ENCODE measurements around the gene SIGLEC9. TPM values are rescaled to one million over a fixed set of nuclear protein-coding genes. Genes with fewer than 3 reads are reported as not detected.
"Not testable (repeated sequence)": the region's sequence is repeated elsewhere in the genome, so short reads cannot be mapped to it uniquely, and the experiment has no call there.

SIGLEC9 gene
- total RNA-seq, 2 donors from 2014 or later = 0.74 to 1.6 TPM

GRCh38 chr19:51135986-51136762, 11.5 kb downstream of the SIGLEC9 start:
- H3K36me3 Mint-ChIP-seq (ENCODE audit: insufficient read depth in 2 of 2) = peaks cover 0 to 8% of the 10 kb centered on the region in 2 donors
- ATAC-seq (replicated peaks in 1 of 2) = no peak
- H3K4me3 Mint-ChIP-seq = peak overlapping the region in 1 of 2 donors; percentile 9
- H3K4me1 Mint-ChIP-seq (ENCODE audit: low read depth) = peaks cover 43% of the 10 kb centered on the region
- DNase-seq = no peak
- H3K27me3 Mint-ChIP-seq (ENCODE audit: low read depth) = peaks cover 5% of the 10 kb centered on the region
- no peak overlapping the region for H3K27ac Mint-ChIP-seq
- peaks cover 2 to 3% of the 10 kb centered on the region in 2 donors for H3K9me3 Mint-ChIP-seq

GRCh38 chr19:51136851-51137551, 12.3 kb downstream of the SIGLEC9 start:
- Mint-ChIP-seq H3K36me3 (ENCODE audit: insufficient read depth in 2 of 2) (peaks cover 0 to 8% of the 10 kb centered on the region in 2 donors), H3K4me3 (peak overlapping the region in 1 of 2 donors; percentile 55), H3K4me1 (ENCODE audit: low read depth) (peaks cover 37% of the 10 kb centered on the region), H3K9me3 (peaks cover 2 to 3% of the 10 kb centered on the region in 2 donors), H3K27ac (no peak overlapping the region), H3K27me3 (ENCODE audit: low read depth) (peaks cover 5% of the 10 kb centered on the region)
- DNase-seq (no peak), ATAC-seq (replicated peaks in 1 of 2) (no peak)

- H3K27ac Mint-ChIP-seq = peak overlapping the region; percentile 20
- no peak for DNase-seq
- ATAC-seq (replicated peaks in 1 of 2) = no peak
Observed at GRCh38 chr19:51137792-51138425, 13.2 kb downstream of the SIGLEC9 start.

GRCh38 chr19:51138549-51138979, 13.9 kb downstream of the SIGLEC9 start:
- no peak for ATAC-seq (replicated peaks in 1 of 2)
- Mint-ChIP-seq H3K27me3 (ENCODE audit: low read depth) (peaks cover 5% of the 10 kb centered on the region), H3K4me3 (no peak overlapping the region), H3K27ac (no peak overlapping the region), H3K36me3 (ENCODE audit: insufficient read depth in 2 of 2) (peaks cover 0 to 8% of the 10 kb centered on the region in 2 donors), H3K4me1 (ENCODE audit: low read depth) (peaks cover 30% of the 10 kb centered on the region), H3K9me3 (peaks cover 2 to 3% of the 10 kb centered on the region in 2 donors)
- no peak for DNase-seq

More at GRCh38 chr19:51137792-51138425, 13.2 kb downstream of the SIGLEC9 start:
- Mint-ChIP-seq H3K9me3 (peaks cover 2 to 3% of the 10 kb centered on the region in 2 donors), H3K4me3 (peak overlapping the region in 1 of 2 donors; percentile 55), H3K27me3 (ENCODE audit: low read depth) (peaks cover 5% of the 10 kb centered on the region), H3K36me3 (ENCODE audit: insufficient read depth in 2 of 2) (peaks cover 0 to 8% of the 10 kb centered on the region in 2 donors), H3K4me1 (ENCODE audit: low read depth) (peaks cover 30% of the 10 kb centered on the region)

GRCh38 chr19:51139299-51140014, 14.8 kb downstream of the SIGLEC9 start:
- Mint-ChIP-seq H3K9me3 (peaks cover 2 to 3% of the 10 kb centered on the region in 2 donors), H3K4me3 (no peak overlapping the region), H3K27me3 (ENCODE audit: low read depth) (peaks cover 5% of the 10 kb centered on the region), H3K27ac (no peak overlapping the region), H3K36me3 (ENCODE audit: insufficient read depth in 2 of 2) (peaks cover 0 to 8% of the 10 kb centered on the region in 2 donors), H3K4me1 (ENCODE audit: low read depth) (peaks cover 30% of the 10 kb centered on the region)
- no peak for ATAC-seq (replicated peaks in 1 of 2)
- no peak for DNase-seq

- Mint-ChIP-seq H3K27ac (no peak overlapping the region), H3K27me3 (ENCODE audit: low read depth) (peaks cover 5% of the 10 kb centered on the region), H3K4me1 (ENCODE audit: low read depth) (peaks cover 30% of the 10 kb centered on the region), H3K4me3 (no peak overlapping the region), H3K9me3 (no peaks in the 10 kb centered on the region), H3K36me3 (ENCODE audit: insufficient read depth in 2 of 2) (peaks cover 0 to 4% of the 10 kb centered on the region in 2 donors)
- ATAC-seq (replicated peaks in 1 of 2) = no peak
- no peak for DNase-seq
Observed at GRCh38 chr19:51140441-51140840, 15.7 kb downstream of the SIGLEC9 start.

GRCh38 chr19:51141181-51141580, 16.5 kb downstream of the SIGLEC9 start:
- no peak overlapping the region for H3K27ac Mint-ChIP-seq
- no peaks in the 10 kb centered on the region for H3K36me3 Mint-ChIP-seq (ENCODE audit: insufficient read depth in 2 of 2)
- no peak overlapping the region for H3K4me3 Mint-ChIP-seq
- no peak for DNase-seq
- no peaks in the 10 kb centered on the region for H3K9me3 Mint-ChIP-seq
- H3K4me1 Mint-ChIP-seq (ENCODE audit: low read depth) = peaks cover 25% of the 10 kb centered on the region
- H3K27me3 Mint-ChIP-seq (ENCODE audit: low read depth) = peaks cover 5% of the 10 kb centered on the region
- no peak for ATAC-seq (replicated peaks in 1 of 2)

GRCh38 chr19:51142119-51142518, 17.4 kb downstream of the SIGLEC9 start, which contains the start of gene SIGLEC7:
Gene SIGLEC7 (plus strand): TSS chr19:51142301. CDS start chr19:51142370, 69 bp downstream.
- Mint-ChIP-seq H3K27ac (no peak within 1 kb of the TSS), H3K9me3 (no peaks in the 10 kb centered on the region)
- ATAC-seq (replicated peaks in 1 of 2) = no peak

GRCh38 chr19:51142809-51143475, 18.2 kb downstream of the SIGLEC9 start:
- H3K4me1 Mint-ChIP-seq (ENCODE audit: low read depth) = peaks cover 12% of the 10 kb centered on the region
- not testable (repeated sequence) for H3K9me3 Mint-ChIP-seq; H3K4me3 Mint-ChIP-seq; H3K27ac Mint-ChIP-seq; H3K36me3 Mint-ChIP-seq (ENCODE audit: insufficient read depth in 2 of 2); DNase-seq; ATAC-seq (replicated peaks in 1 of 2); H3K27me3 Mint-ChIP-seq (ENCODE audit: low read depth)

More at GRCh38 chr19:51142119-51142518, 17.4 kb downstream of the SIGLEC9 start, which contains the start of gene SIGLEC7:
- peaks cover 16% of the 10 kb centered on the region for H3K4me1 Mint-ChIP-seq (ENCODE audit: low read depth)
- DNase-seq = no peak
- peaks cover 5% of the 10 kb centered on the region for H3K27me3 Mint-ChIP-seq (ENCODE audit: low read depth)
- H3K4me3 Mint-ChIP-seq = no peak within 1 kb of the TSS
- no peaks in the 10 kb centered on the region for H3K36me3 Mint-ChIP-seq (ENCODE audit: insufficient read depth in 2 of 2)

GRCh38 chr19:51143486-51143885, 18.8 kb downstream of the SIGLEC9 start:
- peaks cover 10% of the 10 kb centered on the region for H3K4me1 Mint-ChIP-seq (ENCODE audit: low read depth)
- peaks cover 5% of the 10 kb centered on the region for H3K27me3 Mint-ChIP-seq (ENCODE audit: low read depth)
- no peak overlapping the region for H3K27ac Mint-ChIP-seq
- no peak overlapping the region for H3K4me3 Mint-ChIP-seq
- no peaks in the 10 kb centered on the region for H3K36me3 Mint-ChIP-seq (ENCODE audit: insufficient read depth in 2 of 2)
- DNase-seq = no peak
- H3K9me3 Mint-ChIP-seq = no peaks in the 10 kb centered on the region
- ATAC-seq (replicated peaks in 1 of 2) = no peak

GRCh38 chr19:51144482-51145045, 19.9 kb downstream of the SIGLEC9 start:
- H3K36me3 Mint-ChIP-seq (ENCODE audit: insufficient read depth in 2 of 2) = no peaks in the 10 kb centered on the region
- H3K27ac Mint-ChIP-seq = no peak overlapping the region
- no peak overlapping the region for H3K4me3 Mint-ChIP-seq
- ATAC-seq (replicated peaks in 1 of 2) (no peak), DNase-seq (no peak)
- H3K9me3 Mint-ChIP-seq = no peaks in the 10 kb centered on the region
- peaks cover 5% of the 10 kb centered on the region for H3K4me1 Mint-ChIP-seq (ENCODE audit: low read depth)
- no peaks in the 10 kb centered on the region for H3K27me3 Mint-ChIP-seq (ENCODE audit: low read depth)

Measured in activated T-cell treated with anti-CD3 and anti-CD28 coated beads, Interleukin-2, amount 50 U/mL, for 72 hours (primary cell).